ENCODE results near the gene LETM1. TPM values are rescaled to one million over a fixed set of nuclear protein-coding genes. Genes with fewer than 3 reads are reported as not detected.
A peak's percentile ranks its signal among the peaks of the same experiment; 100 is the strongest.

Gene LETM1
- total and polyA plus RNA-seq, 2 of the 13 experiments (the other 11 are each of a cell fraction or from before 2014, with no cell fraction given), result 9.7 to 41.6 TPM

- TF ChIP-seq RERE (CRISPR knock-in tag; IDR thresholded peaks at IDR 0.05; ENCODE audit: low read depth), result peak; percentile 49; the same call in 1 of the 2 replicates
- TF ChIP-seq ARHGAP35 (CRISPR knock-in tag; IDR thresholded peaks at IDR 0.05; ENCODE audit: borderline replicate concordance), result no peak
- peak; percentile 46; the same call in 1 of the 2 replicates for TF ChIP-seq PAX8 (CRISPR knock-in tag; IDR thresholded peaks at IDR 0.05; ENCODE audit: borderline replicate concordance)
- no peak for TF ChIP-seq ZNF816 (CRISPR knock-in tag; IDR thresholded peaks at IDR 0.05; ENCODE audit: borderline replicate concordance)
- TF ChIP-seq KLF12 (CRISPR knock-in tag; IDR thresholded peaks at IDR 0.05; ENCODE audit: borderline replicate concordance), result peak; percentile 49; the same call in 1 of the 2 replicates
- no peak for TF ChIP-seq ZBTB49 (CRISPR knock-in tag; IDR thresholded peaks at IDR 0.05; ENCODE audit: borderline replicate concordance)
- no peak for TF ChIP-seq SRSF9 (IDR thresholded peaks at IDR 0.05; ENCODE audit: borderline replicate concordance, insufficient read depth, low read depth, low read length, poor library complexity, severe bottlenecking)
- TF ChIP-seq STAG1 (CRISPR knock-in tag; IDR thresholded peaks at IDR 0.05), result peak; percentile 17; the same call in 1 of the 2 replicates
- 0 out of 2 replicates have a peak, but pooled peaks have one; percentile 48 for TF ChIP-seq AHDC1 (CRISPR knock-in tag; IDR thresholded peaks at IDR 0.05; ENCODE audit: borderline replicate concordance)
- no peak for TF ChIP-seq MAX (IDR thresholded peaks at IDR 0.05)
- peak; percentile 17; the same call in 1 of the 2 replicates for TF ChIP-seq SIN3A (IDR thresholded peaks at IDR 0.05; ENCODE audit: borderline replicate concordance, low read depth, low read length)
- TF ChIP-seq ZNF580 (CRISPR knock-in tag; IDR thresholded peaks at IDR 0.05; ENCODE audit: borderline replicate concordance, low read depth), result peak; percentile 73
Measured at GRCh38 chr4:1795299-1796195, 60.4 kb downstream of the LETM1 start (continued).
